AG04450 (cell line): Measurements from ENCODE around the gene CFL1. TPM values are rescaled to one million over a fixed set of nuclear protein-coding genes. Genes with fewer than 3 reads are reported as not detected.

Experiments
- CTCF ChIA-PET: fragments of 300-600, 350-600 bp; formaldehyde crosslinking; extraction: SDS; loops from one replicate; lab custom pipeline; 2022; ENCODE audit warnings: antibody characterized with exemption, inconsistent platforms; lab: Charles Lee
- POLR2A ChIA-PET: fragments of 350-600 bp; formaldehyde crosslinking; extraction: SDS; loops from one replicate; lab custom pipeline; 2021; ENCODE audit warnings: antibody characterized with exemption, inconsistent platforms; lab: Yijun Ruan, JAX
- DNase-seq: peaks from one replicate; pipeline ENCODE4 v3.0.0-alpha.2; 2011; ENCODE audit warnings: low read depth, low spot score
- H3K27ac ChIP-seq: one replicate; pipeline ENCODE4 v1.5.1; 2012; ENCODE audit warnings: low read depth, low read length, control low read depth
- H3K27me3 ChIP-seq: one replicate; pipeline ENCODE4 v1.6.0; 2012; ENCODE audit warnings: low read length; ENCODE audit not compliant: control insufficient read depth, insufficient read depth
- H3K4me3 ChIP-seq: 2 replicates; pipeline ENCODE4 v1.5.1; 2011; ENCODE audit warnings: mild to moderate bottlenecking, low read depth, low read length, control low read depth
- H3K9me3 ChIP-seq: 2 replicates; pipeline ENCODE4 v1.5.1; 2012; ENCODE audit warnings: low read length; ENCODE audit not compliant: control insufficient read depth, insufficient read depth
- polyA plus RNA-seq: library from polyadenylated mRNA; depleted of rRNA; stranded (reverse); fragments of >200 nt; gene quantifications from 2 replicates; pipeline ENCODE4 v1.2.3, GENCODE V29; 2011
- TF ChIP-seq, protein P1 (sequence below): IDR thresholded peaks from 2 replicates; pipeline ENCODE4 v1.5.1; 2011; ENCODE audit warnings: low read depth, low read length, control low read depth, inconsistent platforms

The CFL1 gene
- polyA plus RNA-seq, 1 experiment, result 1,553 TPM

DNA sequence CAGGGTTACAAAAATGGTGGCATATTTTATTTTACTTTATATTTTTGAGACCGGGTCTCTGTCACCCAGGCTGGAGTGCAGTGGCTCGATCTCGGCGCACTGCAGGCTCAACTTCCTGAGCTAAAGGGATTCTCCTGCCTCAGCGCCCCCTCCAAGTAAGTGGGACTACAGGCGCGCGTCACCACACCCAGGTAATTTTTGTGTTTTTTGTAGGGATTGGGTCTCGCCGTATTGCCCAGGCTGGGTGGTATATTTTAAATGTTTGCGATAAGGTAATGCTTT, 42.9 kb upstream of the CFL1 start:
- Histone ChIP-seq H3K27ac (peak overlapping the region; percentile 87), H3K4me3 (no peak overlapping the region), H3K9me3 (no peaks in the 10 kb centered on the region; the same call in 1 of the 2 replicates), H3K27me3 (no peaks in the 10 kb centered on the region)
- POLR2A ChIA-PET, result interaction anchor here (0.6 to 6.7 kb wide), 11 partner anchors 11 to 1507 kb away, joined by 3 to 153 read pairs (median 4); partner anchors contain the start of genes C11orf68, CCDC85B, CFL1 and FIBP
- no peak for DNase-seq
- TF ChIP-seq, protein P1, sequence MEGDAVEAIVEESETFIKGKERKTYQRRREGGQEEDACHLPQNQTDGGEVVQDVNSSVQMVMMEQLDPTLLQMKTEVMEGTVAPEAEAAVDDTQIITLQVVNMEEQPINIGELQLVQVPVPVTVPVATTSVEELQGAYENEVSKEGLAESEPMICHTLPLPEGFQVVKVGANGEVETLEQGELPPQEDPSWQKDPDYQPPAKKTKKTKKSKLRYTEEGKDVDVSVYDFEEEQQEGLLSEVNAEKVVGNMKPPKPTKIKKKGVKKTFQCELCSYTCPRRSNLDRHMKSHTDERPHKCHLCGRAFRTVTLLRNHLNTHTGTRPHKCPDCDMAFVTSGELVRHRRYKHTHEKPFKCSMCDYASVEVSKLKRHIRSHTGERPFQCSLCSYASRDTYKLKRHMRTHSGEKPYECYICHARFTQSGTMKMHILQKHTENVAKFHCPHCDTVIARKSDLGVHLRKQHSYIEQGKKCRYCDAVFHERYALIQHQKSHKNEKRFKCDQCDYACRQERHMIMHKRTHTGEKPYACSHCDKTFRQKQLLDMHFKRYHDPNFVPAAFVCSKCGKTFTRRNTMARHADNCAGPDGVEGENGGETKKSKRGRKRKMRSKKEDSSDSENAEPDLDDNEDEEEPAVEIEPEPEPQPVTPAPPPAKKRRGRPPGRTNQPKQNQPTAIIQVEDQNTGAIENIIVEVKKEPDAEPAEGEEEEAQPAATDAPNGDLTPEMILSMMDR, result no peak
- CTCF ChIA-PET, result interaction anchor here (0.6 to 4.1 kb wide), 4 partner anchors 11 to 33 kb away, joined by 3 to 30 read pairs (median 6); partner anchors contain the start of genes CCDC85B and FIBP

DNA sequence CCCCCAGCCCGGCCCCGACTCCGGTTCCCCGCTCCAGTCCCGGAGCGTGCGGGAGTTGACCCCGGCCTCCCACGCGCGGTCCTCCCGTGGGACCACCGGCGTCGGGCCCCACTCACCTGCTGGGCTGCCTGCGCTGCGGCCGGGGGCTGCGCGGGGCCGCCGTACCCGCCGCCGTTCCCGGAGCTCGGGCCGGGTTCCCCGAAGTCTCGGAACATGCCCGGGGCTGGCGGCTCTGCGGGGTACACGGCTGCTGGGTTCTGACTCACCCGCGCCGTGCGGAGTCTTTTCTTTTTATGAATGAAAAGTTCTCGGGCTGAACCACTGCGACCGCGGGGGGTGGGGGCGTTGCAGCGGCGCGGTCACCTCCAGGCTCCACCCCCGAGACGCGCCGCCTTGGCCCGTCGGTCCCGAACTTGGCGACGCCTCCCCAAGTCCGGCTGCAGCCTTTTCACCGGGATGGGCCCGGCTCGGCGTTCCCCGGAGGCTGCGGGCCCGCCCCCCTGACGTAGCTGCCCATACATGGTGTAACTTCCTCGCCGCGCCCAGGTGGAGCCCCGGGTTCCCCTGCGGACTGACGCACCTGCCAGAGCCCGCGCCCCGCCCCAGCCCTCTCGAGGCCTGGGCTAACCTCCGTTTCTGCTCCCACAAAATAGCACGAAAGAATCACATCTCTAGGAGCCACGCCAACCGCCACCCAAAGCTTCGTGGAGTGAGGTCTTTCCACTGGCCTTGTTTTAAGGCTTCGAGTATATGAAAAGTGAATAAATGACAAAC, 42.3 kb upstream of the CFL1 start, which contains the start of gene FOSL1:
Gene FOSL1, minus strand, starts transcription at position 264 of the 774 bp plus-strand sequence. Its CDS starts 49 bp downstream, at position 215.
- no peaks in the 10 kb centered on the region; the same call in 1 of the 2 replicates for H3K9me3 ChIP-seq
- peak within 1 kb of the TSS; percentile 96 for H3K4me3 ChIP-seq
- ChIA-PET CTCF (interaction anchor here (0.6 to 5.1 kb wide), 4 partner anchors 11 to 34 kb away, joined by 3 to 33 read pairs (median 19); partner anchors contain the start of genes CCDC85B and FIBP), POLR2A (interaction anchor here (0.6 to 6.7 kb wide), 12 partner anchors 10 to 1507 kb away, joined by 3 to 153 read pairs (median 4); partner anchors contain the start of genes C11orf68, CCDC85B, CFL1 and FIBP)
- TF ChIP-seq, protein P1, result no peak
- DNase-seq, result peak; percentile 89
- H3K27ac ChIP-seq, result peak within 1 kb of the TSS; percentile 97
- no peaks in the 10 kb centered on the region for H3K27me3 ChIP-seq

- POLR2A ChIA-PET, result interaction anchor here (0.6 to 6.7 kb wide), 9 partner anchors 9 to 285 kb away, joined by 3 to 153 read pairs (median 5); partner anchors contain the start of genes C11orf68, CCDC85B, CFL1 and FIBP
- Histone ChIP-seq H3K9me3 (no peaks in the 10 kb centered on the region; the same call in 1 of the 2 replicates), H3K27me3 (no peaks in the 10 kb centered on the region), H3K4me3 (peak overlapping the region; percentile 96), H3K27ac (peak overlapping the region; percentile 97)
- CTCF ChIA-PET, result interaction anchor here (1.4 to 5.1 kb wide), 4 partner anchors 10 to 40 kb away, joined by 4 to 34 read pairs (median 32); partner anchors contain the start of genes CCDC85B and FIBP
- TF ChIP-seq, protein P1, result no peak
- no peak for DNase-seq
Measured at GRCh38 chr11:65899356-65900124, 41.6 kb upstream of the CFL1 start.

- TF ChIP-seq, protein P1, result no peak
- CTCF ChIA-PET, result interaction anchor here (1.0 to 5.1 kb wide), 7 partner anchors 10 to 124 kb away, joined by 3 to 34 read pairs (median 4); partner anchors contain the start of genes CCDC85B and FIBP
Measured at GRCh38 chr11:65898656-65899355, 40.8 kb upstream of the CFL1 start.

More at GRCh38 chr11:65898656-65899355, 40.8 kb upstream of the CFL1 start:
- Histone ChIP-seq H3K9me3 (no peaks in the 10 kb centered on the region; the same call in 1 of the 2 replicates), H3K27me3 (no peaks in the 10 kb centered on the region), H3K27ac (peak overlapping the region; percentile 97), H3K4me3 (peak overlapping the region; percentile 96)
- POLR2A ChIA-PET, result interaction anchor here (0.6 to 6.7 kb wide), 8 partner anchors 9 to 284 kb away, joined by 3 to 153 read pairs (median 6); partner anchors contain the start of genes CCDC85B and FIBP
- DNase-seq, result no peak
